BE2C (cell line): ENCODE results near the gene ITIH6. TPM values are rescaled to one million over a fixed set of nuclear protein-coding genes. Genes with fewer than 3 reads are reported as not detected.
A peak's percentile ranks its signal among the peaks of the same experiment; 100 is the strongest.
"Not testable (repeated sequence)": the region's sequence is repeated elsewhere in the genome, so short reads cannot be mapped to it uniquely, and the experiment has no call there.

ENCODE experiments used
- DNase-seq: peaks from one replicate; pipeline ENCODE4 v3.0.0-alpha.2; 2020
- H3K27me3 ChIP-seq: fragments of 250-450 bp; sonication (Bioruptor Pico); 2 replicates; pipeline ENCODE4 v1.5.1; 2020; ENCODE audit warnings: mild to moderate bottlenecking
- H3K36me3 ChIP-seq: fragments of 250-450 bp; sonication (Bioruptor Pico); 2 replicates; pipeline ENCODE4 v1.5.1; 2020; ENCODE audit warnings: mild to moderate bottlenecking
- H3K4me1 ChIP-seq: fragments of 250-450 bp; sonication (Bioruptor Pico); 2 replicates; pipeline ENCODE4 v1.5.1; 2020
- H3K4me3 ChIP-seq: 2 replicates; pipeline ENCODE4 v1.5.1; 2011; ENCODE audit warnings: low read depth, low read length
- H3K9me3 ChIP-seq: fragments of 250-450 bp; sonication (Bioruptor Pico); 2 replicates; pipeline ENCODE4 v1.5.1; 2020
- CTCF ChIP-seq: IDR thresholded peaks from 2 replicates; pipeline ENCODE4 v1.5.1; 2012; ENCODE audit warnings: mild to moderate bottlenecking, low read depth, low read length
- polyA plus RNA-seq: library from polyadenylated mRNA; unstranded; fragments of >200 nt; gene quantifications from one replicate; pipeline ENCODE4 v1.2.1, GENCODE V29; 2012; ENCODE audit warnings: low read depth, missing spikeins; ENCODE audit not compliant: insufficient read length, insufficient read depth

The ITIH6 gene
- not detected for polyA plus RNA-seq

DNA sequence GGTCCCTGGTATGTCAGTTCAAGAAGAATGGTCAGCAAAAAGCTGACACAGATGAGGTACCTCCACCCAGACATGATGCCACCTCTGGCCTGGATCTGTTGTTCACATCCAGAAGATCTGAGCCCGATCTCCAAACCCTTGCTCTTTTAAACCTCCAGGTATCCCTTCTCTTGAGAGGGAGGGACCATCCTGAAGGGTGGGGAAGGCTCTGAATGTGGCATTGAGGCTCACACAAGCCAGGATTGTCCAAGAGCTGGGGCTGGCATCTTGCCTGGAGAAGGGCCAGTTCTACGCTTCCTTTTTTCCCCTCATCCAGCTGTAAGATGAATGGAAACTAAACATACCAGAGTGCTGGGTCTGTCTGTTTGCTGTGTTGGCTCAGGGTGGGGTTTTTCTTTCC is at the start of gene ITIH6:
ITIH6 (minus strand) TSS at position 119 of the 400 bp plus-strand sequence; CDS start at position 74, 45 bp downstream.
- Histone ChIP-seq H3K4me3 (no peak within 1 kb of the TSS), H3K27me3 (no peaks in the 10 kb centered on the region), H3K9me3 (no peaks in the 10 kb centered on the region), H3K36me3 (no peaks in the 10 kb centered on the region), H3K4me1 (no peaks in the 10 kb centered on the region)
- no peak for DNase-seq
- TF ChIP-seq CTCF = no peak

GRCh38 chrX:54847700-54848099 is 49.6 kb upstream of the ITIH6 start:
- H3K27me3 ChIP-seq, H3K4me3 ChIP-seq, H3K36me3 ChIP-seq, H3K9me3 ChIP-seq, H3K4me1 ChIP-seq, DNase-seq: not testable (repeated sequence)

- peaks cover 9% of the 10 kb centered on the region for H3K4me1 ChIP-seq
- no peak for TF ChIP-seq CTCF
- H3K9me3 ChIP-seq = no peaks in the 10 kb centered on the region
- H3K36me3 ChIP-seq = no peaks in the 10 kb centered on the region
- no peak for DNase-seq
- no peaks in the 10 kb centered on the region for H3K27me3 ChIP-seq
- H3K4me3 ChIP-seq = no peak overlapping the region
These were observed 45.0 kb upstream of the ITIH6 start for GRCh38 chrX:54843050-54843449.

DNA sequence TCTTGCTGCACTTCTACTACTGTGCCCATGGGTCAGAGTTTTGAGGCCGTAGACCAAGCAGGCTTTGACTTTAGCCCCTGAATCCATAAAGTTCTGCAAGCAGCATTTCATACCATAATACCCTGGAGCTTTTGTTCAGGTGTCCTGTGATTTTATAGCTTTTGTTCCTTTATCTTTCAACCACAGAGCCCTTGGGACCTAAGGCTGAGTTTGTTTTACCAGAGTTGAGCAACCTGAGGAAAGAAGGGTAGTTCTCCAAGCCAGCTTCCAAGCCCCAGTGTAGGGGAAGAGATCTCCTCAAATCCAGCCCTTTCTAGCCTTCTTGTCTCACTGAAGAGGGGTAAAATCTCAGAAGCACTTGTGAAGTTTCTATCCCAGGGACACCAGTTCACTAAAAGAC is 44.6 kb upstream of the ITIH6 start:
- H3K4me1 ChIP-seq = peaks cover 9% of the 10 kb centered on the region
- H3K9me3 ChIP-seq = no peaks in the 10 kb centered on the region
- DNase-seq = no peak
- no peak for TF ChIP-seq CTCF
- H3K27me3 ChIP-seq = no peaks in the 10 kb centered on the region
- H3K4me3 ChIP-seq = no peak overlapping the region
- H3K36me3 ChIP-seq = no peaks in the 10 kb centered on the region

- H3K4me1 ChIP-seq, H3K36me3 ChIP-seq, H3K9me3 ChIP-seq, H3K27me3 ChIP-seq, H3K4me3 ChIP-seq: not testable (repeated sequence)
- peak; percentile 72 for DNase-seq
These were observed 43.3 kb upstream of the ITIH6 start for GRCh38 chrX:54841184-54841874.

- DNase-seq = no peak
- no peaks in the 10 kb centered on the region for H3K9me3 ChIP-seq
- H3K27me3 ChIP-seq = no peaks in the 10 kb centered on the region
- H3K4me3 ChIP-seq = no peak overlapping the region
- peaks cover 9% of the 10 kb centered on the region for H3K4me1 ChIP-seq
- no peak for TF ChIP-seq CTCF
- no peaks in the 10 kb centered on the region for H3K36me3 ChIP-seq
These were observed 40.5 kb upstream of the ITIH6 start for GRCh38 chrX:54838583-54838982.

DNA sequence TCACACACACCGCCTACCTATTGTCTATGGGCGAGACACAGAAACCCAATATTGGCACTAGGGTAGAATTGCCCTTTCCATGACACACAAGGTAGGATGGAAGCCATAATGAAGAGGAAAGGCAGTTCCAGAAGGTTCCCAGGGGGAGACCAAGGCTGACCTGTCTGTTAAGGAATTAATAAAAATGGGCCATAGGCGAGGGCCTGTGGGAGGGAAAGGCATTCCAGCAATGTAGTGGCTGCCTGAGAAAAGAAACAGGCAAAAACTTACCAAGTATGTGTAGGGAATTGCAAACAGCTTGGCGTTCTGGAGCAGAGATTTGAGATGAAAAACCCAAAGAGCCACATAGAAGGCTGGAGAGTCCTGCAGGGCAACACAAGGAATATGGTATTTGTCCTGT is 28.5 kb upstream of the ITIH6 start:
- TF ChIP-seq CTCF = no peak
- no peaks in the 10 kb centered on the region for H3K36me3 ChIP-seq
- H3K4me1 ChIP-seq = no peaks in the 10 kb centered on the region
- H3K27me3 ChIP-seq = no peaks in the 10 kb centered on the region
- no peak for DNase-seq
- H3K4me3 ChIP-seq = no peak overlapping the region
- H3K9me3 ChIP-seq = no peaks in the 10 kb centered on the region
